HepG2 (cell line): ENCODE measurements around the gene KNL1. TPM values are rescaled to one million over a fixed set of nuclear protein-coding genes. Genes with fewer than 3 reads are reported as not detected.
A peak's percentile ranks its signal among the peaks of the same experiment; 100 is the strongest.

Experiments used
- CEBPB ChIP-seq: IDR thresholded peaks from 2 replicates; pipeline ENCODE4 v1.6.1; 2011; ENCODE audit warnings: low read depth, low read length, improper control_type of control experiment, borderline replicate concordance
- CEBPG ChIP-seq: IDR thresholded peaks from 2 replicates; pipeline ENCODE4 v1.6.1; 2016
- GABPA ChIP-seq, 2 experiments: IDR thresholded peaks; 2 replicates each; pipeline ENCODE4 v1.6.1; 2011 to 2016; ENCODE audit warnings: low read depth in 2 of 2, low read length in 1 of 2, missing biosample characterization in 1 of 2, missing genetic modification characterization in 1 of 2
- KDM6A ChIP-seq: IDR thresholded peaks from 2 replicates; pipeline ENCODE4 v1.6.1; 2016; ENCODE audit warnings: low read depth
- NFIB ChIP-seq: sonication (generic); formaldehyde crosslinking; IDR thresholded peaks from 2 replicates; pipeline ENCODE4 v1.9.0; 2021; ENCODE audit warnings: missing genetic modification reagents, mild to moderate bottlenecking, borderline replicate concordance
- NFYB ChIP-seq: sonication (generic); formaldehyde crosslinking; IDR thresholded peaks from 2 replicates; pipeline ENCODE4 v1.4.0; 2020; ENCODE audit warnings: missing genetic modification reagents
- PAWR ChIP-seq: sonication (generic); formaldehyde crosslinking; IDR thresholded peaks from 2 replicates; pipeline ENCODE4 v1.4.0; 2020; ENCODE audit warnings: missing genetic modification reagents, mild to moderate bottlenecking, borderline replicate concordance
- PHF21A ChIP-seq: sonication (generic); formaldehyde crosslinking; IDR thresholded peaks from 2 replicates; pipeline ENCODE4 v1.5.0; 2020; ENCODE audit warnings: mild to moderate bottlenecking, missing genetic modification reagents
- POLR2G ChIP-seq: fragments of 200-400 bp; formaldehyde crosslinking; IDR thresholded peaks from 2 replicates; pipeline ENCODE4 v1.6.1; 2018; ENCODE audit warnings: mild to moderate bottlenecking, low read depth, low read length, moderate library complexity
- SMAD1 ChIP-seq: sonication (generic); formaldehyde crosslinking; IDR thresholded peaks from 2 replicates; pipeline ENCODE4 v1.4.0; 2020; ENCODE audit warnings: missing genetic modification reagents, low read depth, mild to moderate bottlenecking, borderline replicate concordance
- SOX13 ChIP-seq, 3 experiments: fragments of 450-650 bp in 1 of 3; sonication (generic) in 1 of 3; formaldehyde crosslinking in 1 of 3; IDR thresholded peaks in 2 of 3; conservative IDR thresholded peaks in 1 of 3; 2 replicates each; pipeline versions ENCODE4 v1.5.0 to v1.6.1; 2016 to 2020; ENCODE audit warnings: antibody characterized with exemption in 1 of 3, mild to moderate bottlenecking in 1 of 3, missing compliant biosample characterization in 1 of 3, missing genetic modification reagents in 1 of 3, moderate library complexity in 1 of 3
- TARDBP ChIP-seq: sonication (generic); formaldehyde crosslinking; IDR thresholded peaks from 2 replicates; pipeline ENCODE4 v1.8.0; 2022; ENCODE audit warnings: mild to moderate bottlenecking, missing genetic modification reagents
- ZNF124 ChIP-seq: sonication (generic); formaldehyde crosslinking; IDR thresholded peaks from 2 replicates; pipeline ENCODE4 v1.4.0; 2020; ENCODE audit warnings: missing genetic modification reagents
- ZNF432 ChIP-seq: sonication (generic); formaldehyde crosslinking; IDR thresholded peaks from 2 replicates; pipeline ENCODE4 v1.5.0; 2020; ENCODE audit warnings: missing genetic modification reagents, mild to moderate bottlenecking, borderline replicate concordance
- ZNF607 ChIP-seq: sonication (generic); formaldehyde crosslinking; IDR thresholded peaks from 2 replicates; pipeline ENCODE4 v1.5.1; 2020; ENCODE audit warnings: missing genetic modification reagents, mild to moderate bottlenecking, borderline replicate concordance
- ZNF720 ChIP-seq: sonication (generic); formaldehyde crosslinking; IDR thresholded peaks from 2 replicates; pipeline ENCODE4 v1.4.0; 2020; ENCODE audit warnings: missing genetic modification reagents
- ZSCAN25 ChIP-seq: sonication (generic); formaldehyde crosslinking; IDR thresholded peaks from 2 replicates; pipeline ENCODE4 v1.8.0; 2022; ENCODE audit warnings: mild to moderate bottlenecking, missing genetic modification reagents
- ZSCAN9 ChIP-seq: IDR thresholded peaks from 2 replicates; pipeline ENCODE4 v1.6.1; 2016; ENCODE audit warnings: borderline replicate concordance
- polyA plus RNA-seq, 8 experiments: library from polyadenylated mRNA; depleted of rRNA in 3 of 8; stranded (reverse) in 7 of 8; unstranded in 1 of 8; fragments of >200 nt; fragmentation: Illumina TruSeq in 4 of 8; extraction: Trizol in 4 of 8; gene quantifications; 2 replicates each; pipeline versions ENCODE4 v1.2.1 to v1.2.3, GENCODE V29; 2011 to 2016; ENCODE audit warnings: low read depth in 4 of 8, missing spikeins in 1 of 8, mixed read lengths in 1 of 8; ENCODE audit not compliant: insufficient read depth in 1 of 8
- total RNA-seq, 5 experiments: library from RNA; depleted of rRNA; stranded (reverse); fragments of >200 nt; fragmentation: Illumina TruSeq; extraction: Trizol; gene quantifications; 2 replicates each; pipeline ENCODE4 v1.2.3, GENCODE V29; 2016; ENCODE audit warnings: low read depth in 1 of 5
- TF ChIP-seq, protein P1 (sequence below): sonication (generic); formaldehyde crosslinking; IDR thresholded peaks from 2 replicates; pipeline ENCODE4 v1.4.0; 2020; ENCODE audit warnings: missing genetic modification reagents, borderline replicate concordance
- TF ChIP-seq, protein P2 (sequence below), 2 experiments: sonication (generic) in 1 of 2; formaldehyde crosslinking in 1 of 2; IDR thresholded peaks; 2 replicates each; pipeline versions ENCODE4 v1.5.1 to v1.6.1; 2011 to 2020; ENCODE audit warnings: borderline replicate concordance in 1 of 2, low read depth in 1 of 2, low read length in 1 of 2, mild to moderate bottlenecking in 1 of 2, missing genetic modification reagents in 1 of 2, moderate library complexity in 1 of 2
- TF ChIP-seq, protein P3 (sequence below): sonication (generic); IDR thresholded peaks from 2 replicates; pipeline ENCODE4 v1.6.1; 2016; ENCODE audit warnings: low read depth, borderline replicate concordance

The KNL1 gene
- total and polyA plus RNA-seq, 2 of the 13 experiments (the other 11 are each of a cell fraction or from before 2014, with no cell fraction given), result 8.0 to 21.4 TPM

DNA sequence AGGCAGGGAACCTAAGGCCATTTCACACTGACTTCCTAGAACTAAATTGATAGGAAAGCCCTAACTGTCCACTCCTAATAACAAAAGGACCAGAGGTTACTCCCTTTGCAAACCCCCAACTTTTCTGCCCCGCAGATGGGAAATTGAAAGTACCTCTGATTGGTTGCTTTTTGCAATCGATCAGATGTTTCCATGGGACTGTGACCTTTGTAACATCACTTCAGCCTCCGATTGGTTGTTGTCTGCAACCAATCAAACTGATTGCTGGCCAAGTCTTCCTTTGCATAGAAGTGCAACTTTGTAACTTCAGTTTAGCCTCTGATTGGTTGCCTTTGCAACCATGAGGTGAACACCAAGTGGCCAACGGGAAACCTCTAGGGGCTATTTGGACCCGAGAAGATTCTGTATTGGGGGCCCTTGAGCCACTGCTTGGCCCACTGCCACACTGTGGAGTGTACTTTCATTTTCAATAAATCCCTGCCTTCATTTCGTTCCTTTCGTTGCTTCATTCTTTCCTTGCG, 11.3 kb upstream of the KNL1 start (continued):
- TF ChIP-seq ZNF607 (CRISPR knock-in tag), result no peak
- TF ChIP-seq ZSCAN9 (CRISPR knock-in tag), result no peak
- TF ChIP-seq CEBPG, result 0 out of 2 replicates have a peak, but pooled peaks have one; percentile 8
- no peak for TF ChIP-seq SOX13 (IDR thresholded peaks at IDR 0.05)
- TF ChIP-seq SOX13 (CRISPR knock-in tag; conservative IDR thresholded peaks at IDR 0.05 in 1 of 2, IDR thresholded peaks at IDR 0.05 in 1 of 2), result peak in 1 of 2 experiments; percentile 4; a peak in 1 of 4 replicates
- peak; percentile 24; the same call in 1 of the 2 replicates for TF ChIP-seq KDM6A (CRISPR knock-in tag)
- peak; percentile 91 for TF ChIP-seq NFYB (CRISPR knock-in tag)
- TF ChIP-seq, protein P1, sequence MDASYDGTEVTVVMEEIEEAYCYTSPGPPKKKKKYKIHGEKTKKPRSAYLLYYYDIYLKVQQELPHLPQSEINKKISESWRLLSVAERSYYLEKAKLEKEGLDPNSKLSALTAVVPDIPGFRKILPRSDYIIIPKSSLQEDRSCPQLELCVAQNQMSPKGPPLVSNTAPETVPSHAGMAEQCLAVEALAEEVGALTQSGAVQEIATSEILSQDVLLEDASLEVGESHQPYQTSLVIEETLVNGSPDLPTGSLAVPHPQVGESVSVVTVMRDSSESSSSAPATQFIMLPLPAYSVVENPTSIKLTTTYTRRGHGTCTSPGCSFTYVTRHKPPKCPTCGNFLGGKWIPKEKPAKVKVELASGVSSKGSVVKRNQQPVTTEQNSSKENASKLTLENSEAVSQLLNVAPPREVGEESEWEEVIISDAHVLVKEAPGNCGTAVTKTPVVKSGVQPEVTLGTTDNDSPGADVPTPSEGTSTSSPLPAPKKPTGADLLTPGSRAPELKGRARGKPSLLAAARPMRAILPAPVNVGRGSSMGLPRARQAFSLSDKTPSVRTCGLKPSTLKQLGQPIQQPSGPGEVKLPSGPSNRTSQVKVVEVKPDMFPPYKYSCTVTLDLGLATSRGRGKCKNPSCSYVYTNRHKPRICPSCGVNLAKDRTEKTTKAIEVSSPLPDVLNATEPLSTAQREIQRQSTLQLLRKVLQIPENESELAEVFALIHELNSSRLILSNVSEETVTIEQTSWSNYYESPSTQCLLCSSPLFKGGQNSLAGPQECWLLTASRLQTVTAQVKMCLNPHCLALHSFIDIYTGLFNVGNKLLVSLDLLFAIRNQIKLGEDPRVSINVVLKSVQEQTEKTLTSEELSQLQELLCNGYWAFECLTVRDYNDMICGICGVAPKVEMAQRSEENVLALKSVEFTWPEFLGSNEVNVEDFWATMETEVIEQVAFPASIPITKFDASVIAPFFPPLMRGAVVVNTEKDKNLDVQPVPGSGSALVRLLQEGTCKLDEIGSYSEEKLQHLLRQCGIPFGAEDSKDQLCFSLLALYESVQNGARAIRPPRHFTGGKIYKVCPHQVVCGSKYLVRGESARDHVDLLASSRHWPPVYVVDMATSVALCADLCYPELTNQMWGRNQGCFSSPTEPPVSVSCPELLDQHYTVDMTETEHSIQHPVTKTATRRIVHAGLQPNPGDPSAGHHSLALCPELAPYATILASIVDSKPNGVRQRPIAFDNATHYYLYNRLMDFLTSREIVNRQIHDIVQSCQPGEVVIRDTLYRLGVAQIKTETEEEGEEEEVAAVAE, result peak; percentile 94
- no peak for TF ChIP-seq ZNF720
- no peak for TF ChIP-seq NFIB
- TF ChIP-seq SMAD1 (CRISPR knock-in tag), result no peak
- no peak for TF ChIP-seq GABPA (IDR thresholded peaks at IDR 0.05; ENCODE audit: low read depth, low read length)
- peak; percentile 40; the same call in 1 of the 2 replicates for TF ChIP-seq GABPA (CRISPR knock-in tag; IDR thresholded peaks at IDR 0.05; ENCODE audit: low read depth)
- no peak for TF ChIP-seq ZNF432
- TF ChIP-seq, protein P2, sequence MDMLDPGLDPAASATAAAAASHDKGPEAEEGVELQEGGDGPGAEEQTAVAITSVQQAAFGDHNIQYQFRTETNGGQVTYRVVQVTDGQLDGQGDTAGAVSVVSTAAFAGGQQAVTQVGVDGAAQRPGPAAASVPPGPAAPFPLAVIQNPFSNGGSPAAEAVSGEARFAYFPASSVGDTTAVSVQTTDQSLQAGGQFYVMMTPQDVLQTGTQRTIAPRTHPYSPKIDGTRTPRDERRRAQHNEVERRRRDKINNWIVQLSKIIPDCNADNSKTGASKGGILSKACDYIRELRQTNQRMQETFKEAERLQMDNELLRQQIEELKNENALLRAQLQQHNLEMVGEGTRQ (IDR thresholded peaks at IDR 0.05; ENCODE audit: low read depth, low read length), result no peak
- TF ChIP-seq, protein P2 (CRISPR knock-in tag; IDR thresholded peaks at IDR 0.05; ENCODE audit: borderline replicate concordance), result no peak
- TF ChIP-seq ZNF124, result no peak
- TF ChIP-seq ZSCAN25 (CRISPR knock-in tag), result no peak; the same call in 1 of the 2 replicates
- 0 out of 2 replicates have a peak, but pooled peaks have one; percentile 17 for TF ChIP-seq CEBPB
- peak; percentile 66 for TF ChIP-seq POLR2G
- peak; percentile 96 for TF ChIP-seq PHF21A (CRISPR knock-in tag)
- TF ChIP-seq, protein P3, sequence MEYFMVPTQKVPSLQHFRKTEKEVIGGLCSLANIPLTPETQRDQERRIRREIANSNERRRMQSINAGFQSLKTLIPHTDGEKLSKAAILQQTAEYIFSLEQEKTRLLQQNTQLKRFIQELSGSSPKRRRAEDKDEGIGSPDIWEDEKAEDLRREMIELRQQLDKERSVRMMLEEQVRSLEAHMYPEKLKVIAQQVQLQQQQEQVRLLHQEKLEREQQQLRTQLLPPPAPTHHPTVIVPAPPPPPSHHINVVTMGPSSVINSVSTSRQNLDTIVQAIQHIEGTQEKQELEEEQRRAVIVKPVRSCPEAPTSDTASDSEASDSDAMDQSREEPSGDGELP, result peak; percentile 65; the same call in 1 of the 2 replicates
- TF ChIP-seq PAWR (CRISPR knock-in tag), result no peak
- no peak for TF ChIP-seq TARDBP (CRISPR knock-in tag)
